ENCODE measurements around the gene PRKAR1B. TPM values are rescaled to one million over a fixed set of nuclear protein-coding genes. Genes with fewer than 3 reads are reported as not detected.
A peak's percentile ranks its signal among the peaks of the same experiment; 100 is the strongest.

Gene PRKAR1B
- total RNA-seq, 1 experiment from 2014 or later = 51.7 TPM

DNA sequence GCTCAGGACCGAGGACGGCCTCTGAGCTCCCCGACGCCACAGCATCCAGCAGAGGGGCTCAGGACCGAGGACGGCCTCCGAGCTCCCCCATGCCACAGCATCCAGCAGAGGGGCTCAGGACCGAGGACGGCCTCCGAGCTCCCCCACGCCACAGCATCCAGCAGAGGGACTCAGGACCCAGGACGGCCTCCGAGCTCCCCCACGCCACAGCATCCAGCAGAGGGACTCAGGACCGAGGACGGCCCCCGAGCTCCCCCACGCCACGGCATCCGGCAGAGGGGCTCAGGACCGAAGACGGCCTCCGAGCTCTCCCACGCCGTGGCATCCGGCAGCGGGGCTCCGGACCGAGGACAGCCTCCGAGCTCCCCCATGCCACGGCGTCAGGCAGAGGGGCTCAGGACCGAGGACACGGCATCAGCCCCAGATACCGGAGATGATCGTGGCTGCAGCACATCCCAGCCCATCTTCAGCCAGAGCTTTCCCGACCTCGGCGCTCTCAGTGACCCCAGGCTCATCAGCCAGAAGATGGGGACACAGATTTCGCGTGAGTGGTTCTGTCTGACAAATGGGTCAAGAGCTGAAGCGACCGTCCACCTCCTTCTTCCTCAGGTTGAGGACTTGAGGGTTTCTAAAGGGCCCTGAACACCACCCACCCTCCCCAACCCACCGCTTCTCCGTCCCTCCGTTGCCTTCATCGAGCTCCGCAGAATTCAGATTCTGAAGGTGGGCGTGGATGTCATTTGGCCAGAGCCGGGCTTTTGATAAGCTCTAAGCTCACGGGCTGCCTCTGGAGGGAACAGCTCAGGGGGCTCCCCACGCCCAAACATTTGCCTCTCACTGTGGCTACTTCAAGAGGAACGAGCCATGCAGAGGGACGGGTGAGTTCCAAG lies 56.3 kb downstream of the PRKAR1B start:
- H3K9me3 ChIP-seq (ENCODE audit: insufficient read depth, low read depth) = no peaks in the 10 kb centered on the region
- no peak overlapping the region for H2AFZ ChIP-seq
- H3K36me3 ChIP-seq (ENCODE audit: low read depth) = peaks cover 7% of the 10 kb centered on the region; the same call in 1 of the 2 replicates
- DNase-seq = peak in 1 of 2 experiments; percentile 8
- H3F3A ChIP-seq (ENCODE audit: insufficient read depth, low read depth) = no peaks in the 10 kb centered on the region; the same call in 1 of the 2 replicates
- ChIA-PET POLR2A (ENCODE audit: unreplicated experiment) (interaction anchor here (0.7 kb wide), 1 partner anchor 128 kb away, joined by 3 read pairs; no protein-coding TSS in a partner anchor), CTCF (no interaction called here)
- H4K20me1 ChIP-seq (ENCODE audit: insufficient read depth) = peaks cover 19% of the 10 kb centered on the region; the same call in 1 of the 2 replicates
- H3K9me2 ChIP-seq (ENCODE audit: insufficient read depth) = no peaks in the 10 kb centered on the region
- no TSS peak for BruUV-seq (replicated peaks)
- intact Hi-C loops (cut with micrococcal nuclease; ENCODE audit: unreplicated experiment) = no loop called here
- H3K4me2 ChIP-seq = no peak overlapping the region
- H3K27ac ChIP-seq = no peak overlapping the region
- H3K27me3 ChIP-seq (ENCODE audit: insufficient read depth, low read depth) = no peaks in the 10 kb centered on the region
- TF ChIP-seq EZH2 (IDR thresholded peaks at IDR 0.05; ENCODE audit: low read depth) = no peak
- H3K4me1 ChIP-seq (replicated peaks; ENCODE audit: insufficient read depth) = no peaks in the 10 kb centered on the region
- H3K79me2 ChIP-seq (ENCODE audit: low read depth) = no peaks in the 10 kb centered on the region
- no peak overlapping the region for H3K4me3 ChIP-seq

DNA sequence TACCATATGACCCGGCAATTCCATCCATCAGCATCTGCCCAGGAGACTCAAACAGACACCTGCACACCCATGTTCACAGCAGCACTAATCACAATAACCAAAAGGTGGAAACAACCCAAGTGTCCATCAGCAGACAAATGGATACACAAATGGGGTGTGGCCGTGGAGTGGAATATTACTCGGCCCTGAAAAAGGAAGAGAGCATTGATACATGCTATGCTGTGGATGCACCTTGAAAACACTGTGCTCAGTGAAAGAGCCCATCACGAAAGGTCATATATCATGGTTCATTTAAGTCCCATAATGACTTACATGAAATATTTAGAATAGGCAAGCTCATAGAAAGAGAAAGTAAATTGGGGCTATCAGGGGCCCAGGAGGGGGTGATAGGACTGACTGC lies 58.1 kb downstream of the PRKAR1B start:
- H3K27me3 ChIP-seq (ENCODE audit: insufficient read depth, low read depth) = no peaks in the 10 kb centered on the region
- intact Hi-C loops (cut with micrococcal nuclease; ENCODE audit: unreplicated experiment) = no loop called here
- peak in 1 of 2 experiments; percentile 26 for DNase-seq
- H3K4me3 ChIP-seq = no peak overlapping the region
- H3K36me3 ChIP-seq (ENCODE audit: low read depth) = peaks cover 7% of the 10 kb centered on the region; the same call in 1 of the 2 replicates
- ChIA-PET POLR2A (ENCODE audit: unreplicated experiment) (no interaction called here), CTCF (no interaction called here)
- H4K20me1 ChIP-seq (ENCODE audit: insufficient read depth) = peaks cover 14% of the 10 kb centered on the region; the same call in 1 of the 2 replicates
- no peak overlapping the region for H3K4me2 ChIP-seq
- no peak for TF ChIP-seq EZH2 (IDR thresholded peaks at IDR 0.05; ENCODE audit: low read depth)
- TF ChIP-seq, protein P1, sequence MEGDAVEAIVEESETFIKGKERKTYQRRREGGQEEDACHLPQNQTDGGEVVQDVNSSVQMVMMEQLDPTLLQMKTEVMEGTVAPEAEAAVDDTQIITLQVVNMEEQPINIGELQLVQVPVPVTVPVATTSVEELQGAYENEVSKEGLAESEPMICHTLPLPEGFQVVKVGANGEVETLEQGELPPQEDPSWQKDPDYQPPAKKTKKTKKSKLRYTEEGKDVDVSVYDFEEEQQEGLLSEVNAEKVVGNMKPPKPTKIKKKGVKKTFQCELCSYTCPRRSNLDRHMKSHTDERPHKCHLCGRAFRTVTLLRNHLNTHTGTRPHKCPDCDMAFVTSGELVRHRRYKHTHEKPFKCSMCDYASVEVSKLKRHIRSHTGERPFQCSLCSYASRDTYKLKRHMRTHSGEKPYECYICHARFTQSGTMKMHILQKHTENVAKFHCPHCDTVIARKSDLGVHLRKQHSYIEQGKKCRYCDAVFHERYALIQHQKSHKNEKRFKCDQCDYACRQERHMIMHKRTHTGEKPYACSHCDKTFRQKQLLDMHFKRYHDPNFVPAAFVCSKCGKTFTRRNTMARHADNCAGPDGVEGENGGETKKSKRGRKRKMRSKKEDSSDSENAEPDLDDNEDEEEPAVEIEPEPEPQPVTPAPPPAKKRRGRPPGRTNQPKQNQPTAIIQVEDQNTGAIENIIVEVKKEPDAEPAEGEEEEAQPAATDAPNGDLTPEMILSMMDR (conservative IDR thresholded peaks at IDR 0.05) = no peak
- H3F3A ChIP-seq (ENCODE audit: insufficient read depth, low read depth) = no peaks in the 10 kb centered on the region; the same call in 1 of the 2 replicates
- no peaks in the 10 kb centered on the region for H3K4me1 ChIP-seq (replicated peaks; ENCODE audit: insufficient read depth)
- no peaks in the 10 kb centered on the region for H3K9me2 ChIP-seq (ENCODE audit: insufficient read depth)
- no peak overlapping the region for H2AFZ ChIP-seq
- BruUV-seq (replicated peaks) = no TSS peak
- H3K27ac ChIP-seq = no peak overlapping the region
- H3K79me2 ChIP-seq (ENCODE audit: low read depth) = no peaks in the 10 kb centered on the region
- H3K9me3 ChIP-seq (ENCODE audit: insufficient read depth, low read depth) = no peaks in the 10 kb centered on the region

DNA sequence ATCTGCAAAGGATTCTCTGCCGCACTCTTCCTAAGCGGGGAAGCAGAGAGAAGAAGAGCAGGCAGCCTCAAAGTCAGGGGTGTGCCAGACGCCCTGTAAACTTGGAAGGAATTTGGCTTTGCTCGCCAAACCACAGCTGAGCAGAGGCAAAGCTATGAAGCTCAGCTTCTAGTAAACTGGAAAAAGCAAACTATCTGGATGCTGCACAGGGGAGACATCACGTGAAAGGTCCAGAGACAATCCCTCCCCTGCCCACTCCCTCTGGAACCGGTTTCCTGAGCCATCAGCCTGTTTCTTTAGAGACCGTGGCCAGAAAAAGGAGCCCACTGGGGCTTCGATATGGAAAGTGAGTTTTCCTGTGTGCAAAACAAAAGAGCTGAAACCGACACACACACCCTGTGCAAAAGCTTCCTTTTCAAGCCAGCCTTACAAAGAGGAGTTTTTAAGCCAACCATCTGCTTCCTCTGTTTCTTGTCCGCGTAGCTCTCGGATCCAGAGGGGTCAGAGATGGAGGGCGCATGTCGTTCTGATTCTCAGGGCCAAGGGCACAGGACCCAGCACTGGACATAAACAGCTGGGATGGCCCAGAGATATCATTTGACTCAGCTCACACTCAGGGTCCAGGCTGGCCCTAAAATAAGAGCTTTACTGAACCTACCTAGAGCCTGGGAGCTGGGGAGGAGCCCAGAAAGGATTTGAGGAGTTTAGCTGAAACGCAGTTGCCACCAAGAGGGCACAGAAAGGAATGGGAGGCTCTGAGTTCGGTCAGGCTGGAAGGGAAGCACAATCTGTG lies 58.7 kb downstream of the PRKAR1B start:
- intact Hi-C loops (cut with micrococcal nuclease; ENCODE audit: unreplicated experiment) = no loop called here
- no TSS peak for BruUV-seq (replicated peaks)
- Histone ChIP-seq H3K9me3 (ENCODE audit: insufficient read depth, low read depth) (no peaks in the 10 kb centered on the region), H4K20me1 (ENCODE audit: insufficient read depth) (peaks cover 12% of the 10 kb centered on the region; the same call in 1 of the 2 replicates), H3K79me2 (ENCODE audit: low read depth) (no peaks in the 10 kb centered on the region), H3K27me3 (ENCODE audit: insufficient read depth, low read depth) (no peaks in the 10 kb centered on the region), H3K4me1 (replicated peaks; ENCODE audit: insufficient read depth) (no peaks in the 10 kb centered on the region), H3K9me2 (ENCODE audit: insufficient read depth) (no peaks in the 10 kb centered on the region), H3K27ac (no peak overlapping the region), H3K4me3 (no peak overlapping the region), H3K36me3 (ENCODE audit: low read depth) (peaks cover 7% of the 10 kb centered on the region; the same call in 1 of the 2 replicates), H3K4me2 (no peak overlapping the region), H2AFZ (no peak overlapping the region), H3F3A (ENCODE audit: insufficient read depth, low read depth) (no peaks in the 10 kb centered on the region; the same call in 1 of the 2 replicates)
- ChIA-PET POLR2A (ENCODE audit: unreplicated experiment) (no interaction called here), CTCF (no interaction called here)
- DNase-seq = peak in 1 of 2 experiments; percentile 25
- TF ChIP-seq, protein P1 (conservative IDR thresholded peaks at IDR 0.05) = no peak
- no peak for TF ChIP-seq EZH2 (IDR thresholded peaks at IDR 0.05; ENCODE audit: low read depth)

Measured in PC-9 (cell line).